Duodenal mucosa (tissue), 2 donors: ENCODE data around the gene TBC1D22B.

Experiments used
- H3K27ac ChIP-seq: one replicate; pipeline ENCODE4 v1.7.0; 2013; ENCODE audit warnings: low read depth, low read length
- H3K27me3 ChIP-seq, 2 donors: one replicate each; pipeline ENCODE4 v1.7.0; 2013; ENCODE audit warnings: low read length in 2 of 2, control low read depth in 1 of 2; ENCODE audit not compliant: insufficient read depth in 2 of 2, control insufficient read depth in 1 of 2
- H3K36me3 ChIP-seq, 2 donors: one replicate each; pipeline ENCODE4 v1.7.0; 2013; ENCODE audit warnings: low read length in 2 of 2, control low read depth in 1 of 2; ENCODE audit not compliant: insufficient read depth in 2 of 2, control insufficient read depth in 1 of 2
- H3K4me1 ChIP-seq, 2 donors: one replicate each; pipeline ENCODE4 v1.7.0; 2013; ENCODE audit warnings: low read length in 2 of 2, control low read depth in 1 of 2; ENCODE audit not compliant: insufficient read depth in 2 of 2, control insufficient read depth in 1 of 2
- H3K4me3 ChIP-seq, 2 donors: one replicate each; pipeline ENCODE4 v1.7.0; 2013; ENCODE audit warnings: low read length in 2 of 2, low read depth in 1 of 2
- H3K9ac ChIP-seq, 2 donors: one replicate each; pipeline ENCODE4 v1.7.0; 2013; ENCODE audit warnings: low read length in 2 of 2, low read depth in 1 of 2
- H3K9me3 ChIP-seq, 2 donors: one replicate each; pipeline ENCODE4 v1.7.0; 2013; ENCODE audit warnings: low read length in 2 of 2, control low read depth in 1 of 2; ENCODE audit not compliant: control insufficient read depth in 1 of 2

Gene TBC1D22B

GRCh38 chr6:37309692-37310091 is 52.1 kb downstream of the TBC1D22B start:
- Histone ChIP-seq H3K27ac (no peak overlapping the region), H3K36me3 (peaks cover 22 to 40% of the 10 kb centered on the region in 2 donors), H3K9me3 (no peaks in the 10 kb centered on the region), H3K27me3 (no peaks in the 10 kb centered on the region), H3K4me3 (no peak overlapping the region), H3K9ac (no peak overlapping the region), H3K4me1 (no peaks in the 10 kb centered on the region)

- Histone ChIP-seq H3K9ac (no peak overlapping the region), H3K4me1 (no peaks in the 10 kb centered on the region), H3K27ac (no peak overlapping the region), H3K36me3 (peaks cover 25 to 36% of the 10 kb centered on the region in 2 donors), H3K9me3 (no peaks in the 10 kb centered on the region), H3K4me3 (no peak overlapping the region), H3K27me3 (no peaks in the 10 kb centered on the region)
These were observed 53.4 kb downstream of the TBC1D22B start for GRCh38 chr6:37310966-37311365.

GRCh38 chr6:37311741-37312473 is 54.3 kb downstream of the TBC1D22B start:
- Histone ChIP-seq H3K9me3 (no peaks in the 10 kb centered on the region), H3K27ac (no peak overlapping the region), H3K36me3 (peaks cover 29 to 37% of the 10 kb centered on the region in 2 donors), H3K4me3 (no peak overlapping the region), H3K27me3 (no peaks in the 10 kb centered on the region), H3K4me1 (no peaks in the 10 kb centered on the region), H3K9ac (no peak overlapping the region)

- no peaks in the 10 kb centered on the region for H3K9me3 ChIP-seq
- no peak overlapping the region for H3K9ac ChIP-seq
- peaks cover 45 to 47% of the 10 kb centered on the region in 2 donors for H3K36me3 ChIP-seq
- H3K4me1 ChIP-seq = no peaks in the 10 kb centered on the region
- no peak overlapping the region for H3K27ac ChIP-seq
- no peaks in the 10 kb centered on the region for H3K27me3 ChIP-seq
- H3K4me3 ChIP-seq = no peak overlapping the region
These were observed 56.3 kb downstream of the TBC1D22B start for GRCh38 chr6:37313723-37314486.

- H3K27ac ChIP-seq = no peak overlapping the region
- peaks cover 44 to 54% of the 10 kb centered on the region in 2 donors for H3K36me3 ChIP-seq
- H3K9me3 ChIP-seq = no peaks in the 10 kb centered on the region
- no peaks in the 10 kb centered on the region for H3K27me3 ChIP-seq
- no peak overlapping the region for H3K9ac ChIP-seq
- no peak overlapping the region for H3K4me3 ChIP-seq
- H3K4me1 ChIP-seq = no peaks in the 10 kb centered on the region
These were observed 57.0 kb downstream of the TBC1D22B start for GRCh38 chr6:37314487-37315156.

- Histone ChIP-seq H3K9me3 (no peaks in the 10 kb centered on the region), H3K27me3 (no peaks in the 10 kb centered on the region), H3K4me1 (no peaks in the 10 kb centered on the region), H3K4me3 (no peak overlapping the region), H3K9ac (no peak overlapping the region), H3K27ac (no peak overlapping the region), H3K36me3 (peaks cover 48 to 59% of the 10 kb centered on the region in 2 donors)
These were observed 57.6 kb downstream of the TBC1D22B start for GRCh38 chr6:37315157-37315515.

- Histone ChIP-seq H3K36me3 (peaks cover 53 to 65% of the 10 kb centered on the region in 2 donors), H3K27ac (no peak overlapping the region), H3K27me3 (no peaks in the 10 kb centered on the region), H3K4me1 (no peaks in the 10 kb centered on the region), H3K4me3 (no peak overlapping the region), H3K9me3 (no peaks in the 10 kb centered on the region), H3K9ac (no peak overlapping the region)
These were observed 58.5 kb downstream of the TBC1D22B start for GRCh38 chr6:37316071-37316470.

- Histone ChIP-seq H3K36me3 (peaks cover 53 to 73% of the 10 kb centered on the region in 2 donors), H3K27ac (no peak overlapping the region), H3K27me3 (no peaks in the 10 kb centered on the region), H3K4me3 (no peak overlapping the region), H3K9ac (no peak overlapping the region), H3K4me1 (no peaks in the 10 kb centered on the region), H3K9me3 (no peaks in the 10 kb centered on the region)
These were observed 59.9 kb downstream of the TBC1D22B start for GRCh38 chr6:37317312-37318038.

- H3K36me3 ChIP-seq = peaks cover 39 to 64% of the 10 kb centered on the region in 2 donors
These were observed 61.6 kb downstream of the TBC1D22B start for GRCh38 chr6:37319156-37319555.

More at GRCh38 chr6:37319156-37319555, 61.6 kb downstream of the TBC1D22B start:
- Histone ChIP-seq H3K9ac (no peak overlapping the region), H3K27me3 (no peaks in the 10 kb centered on the region), H3K9me3 (no peaks in the 10 kb centered on the region), H3K4me1 (peaks cover 0 to 9% of the 10 kb centered on the region in 2 donors), H3K4me3 (no peak overlapping the region), H3K27ac (no peak overlapping the region)
